A549 (cell line): ENCODE data around the gene CBX5. TPM values are rescaled to one million over a fixed set of nuclear protein-coding genes. Genes with fewer than 3 reads are reported as not detected.

Experiments used
- ATAC-seq, 2 experiments: fragments of 200-7000 bp in 1 of 2; fragments of >200 bp in 1 of 2; cut with Nextera tagmentation in 1 of 2; cut with Tn5 transposase in 1 of 2; 3 replicates each; pipeline versions ENCODE4 v1.8.0 to v1.9.1; 2018 to 2020; ENCODE audit warnings: mild to moderate bottlenecking in 1 of 2, moderate library complexity in 1 of 2
- CTCF ChIA-PET: fragments of 300-600 bp; sonication (Branson Sonifier 250); formaldehyde crosslinking; extraction: SDS; loops from one replicate; lab custom pipeline; 2021; ENCODE audit warnings: antibody characterized with exemption, inconsistent platforms; lab: Yijun Ruan, JAX
- POLR2A ChIA-PET: fragments of 350-600 bp; formaldehyde crosslinking; extraction: SDS; loops from one replicate; lab custom pipeline; 2021; ENCODE audit warnings: antibody characterized with exemption, inconsistent platforms; lab: Yijun Ruan, JAX
- DNase-seq, 2 experiments: peaks; one replicate each; pipeline versions ENCODE4 v3.0.0 to v3.0.0-alpha.2; 2011 to 2016; ENCODE audit warnings: low read depth in 1 of 2, low spot score in 1 of 2
- FAIRE-seq: peaks from 2 replicates; lab custom pipeline; 2011; peaks lifted over from hg19 to GRCh38; lab: Jason Lieb, UNC
- H3K27ac ChIP-seq, 2 experiments: fragments of >200 bp; sonication (Bioruptor Twin); formaldehyde crosslinking; 3 replicates each; pipeline ENCODE4 v1.5.1; 2016 to 2017
- H3K4me1 ChIP-seq: fragments of >200 bp; sonication (Bioruptor Twin); formaldehyde crosslinking; 3 replicates; pipeline ENCODE4 v1.6.1; 2016
- H3K4me2 ChIP-seq: fragments of >200 bp; sonication (Bioruptor Twin); formaldehyde crosslinking; 3 replicates; pipeline ENCODE4 v1.6.1; 2016
- H3K4me3 ChIP-seq: fragments of >200 bp; sonication (Bioruptor Twin); formaldehyde crosslinking; 3 replicates; pipeline ENCODE4 v1.5.1; 2016
- H3K9me3 ChIP-seq: fragments of >200 bp; sonication (Bioruptor Twin); formaldehyde crosslinking; 3 replicates; pipeline ENCODE4 v1.6.1; 2016
- CBX8 ChIP-seq: fragments of 200-600 bp; sonication (generic); IDR thresholded peaks from 2 replicates; pipeline ENCODE4 v1.6.1; 2016
- CHD2 ChIP-seq: fragments of 150-350 bp; IDR thresholded peaks from 2 replicates; pipeline ENCODE4 v1.6.1; 2014; ENCODE audit warnings: low read length; ENCODE audit not compliant: partially characterized antibody
- E2F6 ChIP-seq: IDR thresholded peaks from 2 replicates; pipeline ENCODE4 v1.6.1; 2012; ENCODE audit warnings: low read depth, borderline replicate concordance
- EHF ChIP-seq: fragments of 250-450 bp; sonication (Bioruptor Pico); IDR thresholded peaks from 2 replicates; pipeline ENCODE4 v1.5.0; 2020; ENCODE audit warnings: mild to moderate bottlenecking
- EHMT2 ChIP-seq: fragments of 200-600 bp; sonication (generic); IDR thresholded peaks from 2 replicates; pipeline ENCODE4 v1.6.1; 2016; ENCODE audit warnings: antibody characterized with exemption, low read depth, mild to moderate bottlenecking, moderate library complexity
- EP300 ChIP-seq, 2 experiments: fragments of >200 bp; sonication (Bioruptor Twin); formaldehyde crosslinking; IDR thresholded peaks; 2 replicates in 1 of 2; 3 replicates in 1 of 2; pipeline ENCODE4 v1.6.1; 2016 to 2017
- FOSB ChIP-seq: fragments of 250-450 bp; sonication (Bioruptor Pico); IDR thresholded peaks from 2 replicates; pipeline ENCODE4 v1.5.0; 2020; ENCODE audit warnings: mild to moderate bottlenecking, moderate library complexity
- HEYL ChIP-seq: fragments of 250-450 bp; sonication (Bioruptor Pico); IDR thresholded peaks from 2 replicates; pipeline ENCODE4 v1.8.0; 2021; ENCODE audit warnings: mild to moderate bottlenecking, moderate library complexity
- HOXB13 ChIP-seq: fragments of 250-450 bp; sonication (Bioruptor Pico); IDR thresholded peaks from 2 replicates; pipeline ENCODE4 v1.5.0; 2020; ENCODE audit warnings: low read depth, mild to moderate bottlenecking, moderate library complexity
- HOXB5 ChIP-seq: fragments of 250-450 bp; sonication (Bioruptor Pico); IDR thresholded peaks from 2 replicates; pipeline ENCODE4 v1.5.0; 2020; ENCODE audit warnings: mild to moderate bottlenecking, moderate library complexity
- JUN ChIP-seq, 2 experiments: fragments of >200 bp; sonication (Bioruptor Twin); formaldehyde crosslinking; IDR thresholded peaks; 2 replicates in 1 of 2; 3 replicates in 1 of 2; pipeline ENCODE4 v1.6.1; 2016 to 2017
- JUNB ChIP-seq: fragments of >200 bp; sonication (Bioruptor Twin); formaldehyde crosslinking; IDR thresholded peaks from 2 replicates; pipeline ENCODE4 v1.6.1; 2016
- MYC ChIP-seq: IDR thresholded peaks from 2 replicates; pipeline ENCODE4 v1.6.1; 2012; ENCODE audit warnings: mild to moderate bottlenecking, inconsistent platforms, low read length, improper control_type of control experiment, borderline replicate concordance
- NR3C1 ChIP-seq: fragments of >200 bp; sonication (Bioruptor Twin); formaldehyde crosslinking; IDR thresholded peaks from 3 replicates; pipeline ENCODE4 v1.6.1; 2017
- POLR2A ChIP-seq: IDR thresholded peaks from 2 replicates; pipeline ENCODE4 v1.6.1; 2012; ENCODE audit warnings: mild to moderate bottlenecking, low read length
- REST ChIP-seq: fragments of 200-600 bp; sonication (generic); IDR thresholded peaks from 2 replicates; pipeline ENCODE4 v1.6.1; 2016; ENCODE audit warnings: antibody characterized with exemption, mild to moderate bottlenecking, moderate library complexity
- SMC3 ChIP-seq: fragments of >200 bp; sonication (Bioruptor Twin); formaldehyde crosslinking; IDR thresholded peaks from 3 replicates; pipeline ENCODE4 v1.6.1; 2018; ENCODE audit warnings: inconsistent platforms
- WGBS: methylation state at CpG from one replicate; pipeline ENCODE4 v1.1.6; 2017; ENCODE audit errors: missing lambda C conversion rate; 5-methylcytosine and 5-hydroxymethylcytosine counted together
- polyA plus RNA-seq, 4 experiments: library from polyadenylated mRNA; depleted of rRNA in 3 of 4; stranded (reverse); fragments of >200 nt; fragmentation: RNase III in 1 of 4; extraction: RNeasy Plus Mini Kit Qiagen cat#74134 plus additional on column Dnase treatment in 1 of 4; gene quantifications; 2 replicates in 3 of 4; 3 replicates in 1 of 4; pipeline ENCODE4 v1.2.3, GENCODE V29; 2011 to 2017

CBX5 gene
- polyA plus RNA-seq, 2 of the 4 experiments (the other 2 are of a cell fraction), result 39.5 to 129 TPM

GRCh38 chr12:54300732-54301427 is 21.0 kb upstream of the CBX5 start, which contains the start of gene NFE2 (continued):
- no peak for TF ChIP-seq REST

- ChIA-PET POLR2A (interaction anchor here (0.8 to 2.6 kb wide), 5 partner anchors 12 to 59 kb away, joined by 4 to 13 read pairs (median 8); partner anchors contain the start of genes CBX5, COPZ1 and HNRNPA1), CTCF (interaction anchor here (0.6 to 3.3 kb wide), 9 partner anchors 9 to 63 kb away, joined by 3 to 18 read pairs (median 4); no protein-coding TSS in a partner anchor)
- peaks cover 32% of the 10 kb centered on the region for H3K4me1 ChIP-seq
- FAIRE-seq (no peak), ATAC-seq (peak in 1 of 2 experiments; percentile 48; a peak in 3 of 6 replicates), DNase-seq (no peak)
- TF ChIP-seq CBX8 (no peak), FOSB (no peak), E2F6 (no peak)
- H3K9me3 ChIP-seq, result no peaks in the 10 kb centered on the region
- H3K4me3 ChIP-seq, result peak overlapping the region; percentile 29
- H3K27ac ChIP-seq, result peak overlapping the region; percentile 34 to 81; a peak in 4 of 6 replicates
- H3K4me2 ChIP-seq, result peak overlapping the region; percentile 85
- WGBS, result 34% methylated on average over 3 of the region's 3 CpGs
Measured at GRCh38 chr12:54300225-54300731, 20.4 kb upstream of the CBX5 start.

GRCh38 chr12:54299515-54300224 is 19.7 kb upstream of the CBX5 start:
- no peak for DNase-seq
- CTCF ChIA-PET, result interaction anchor here (0.8 to 3.3 kb wide), 13 partner anchors 8 to 85 kb away, joined by 3 to 18 read pairs (median 4); no protein-coding TSS in a partner anchor
- POLR2A ChIA-PET, result interaction anchor here (0.9 to 2.6 kb wide), 5 partner anchors 11 to 59 kb away, joined by 3 to 9 read pairs (median 4); partner anchors contain the start of genes CBX5 and HNRNPA1
- H3K4me3 ChIP-seq, result no peak overlapping the region
- TF ChIP-seq CBX8, result no peak
- TF ChIP-seq EHMT2, result no peak
- no peak for TF ChIP-seq FOSB
- TF ChIP-seq MYC, result no peak
- no peak for TF ChIP-seq POLR2A
- no peak for TF ChIP-seq HEYL (CRISPR knock-in tag)
- TF ChIP-seq HOXB5 (CRISPR knock-in tag), result no peak
- no peak for TF ChIP-seq JUNB
- TF ChIP-seq JUN (IDR thresholded peaks at IDR 0.05), result no peak
- TF ChIP-seq EP300 (IDR thresholded peaks at IDR 0.05), result no peak
- no peak for TF ChIP-seq CHD2
- TF ChIP-seq SMC3, result no peak
- TF ChIP-seq NR3C1, result no peak
- no peak for TF ChIP-seq EHF (CRISPR knock-in tag)
- TF ChIP-seq HOXB13 (CRISPR knock-in tag), result no peak
- FAIRE-seq, result no peak
- WGBS, result 63% methylated on average over 8 of the region's 8 CpGs
- peak overlapping the region in 1 of 2 experiments; percentile 81; a peak in 2 of 6 replicates for H3K27ac ChIP-seq
- peak in 1 of 2 experiments; percentile 21; a peak in 3 of 6 replicates for ATAC-seq
- H3K4me1 ChIP-seq, result peaks cover 31% of the 10 kb centered on the region
- peak overlapping the region; percentile 85 for H3K4me2 ChIP-seq
- H3K9me3 ChIP-seq, result no peaks in the 10 kb centered on the region
